Fibroblast of lung (primary cell): Measurements from ENCODE around the gene SORCS2. TPM values are rescaled to one million over a fixed set of nuclear protein-coding genes. Genes with fewer than 3 reads are reported as not detected.

Source experiments
- DNase-seq, 2 donors: peaks; one replicate each; pipeline versions ENCODE4 v3.0.0 to v3.0.0-alpha.2; 2010; ENCODE audit warnings: low read depth in 2 of 2
- H2AFZ ChIP-seq: 2 replicates; pipeline ENCODE4 v1.5.1; 2012; ENCODE audit warnings: low read length, control low read depth, inconsistent platforms
- H3K27ac ChIP-seq: 2 replicates; pipeline ENCODE4 v1.5.1; 2011; ENCODE audit warnings: low read length, control low read depth; ENCODE audit not compliant: insufficient read depth
- H3K27me3 ChIP-seq: 2 replicates; pipeline ENCODE4 v1.5.1; 2011; ENCODE audit warnings: mild to moderate bottlenecking, low read length; ENCODE audit not compliant: control insufficient read depth, insufficient read depth
- H3K36me3 ChIP-seq: 2 replicates; pipeline ENCODE4 v1.5.1; 2011; ENCODE audit warnings: low read length; ENCODE audit not compliant: control insufficient read depth, insufficient read depth
- H3K4me1 ChIP-seq: 2 replicates; pipeline ENCODE4 v1.5.1; 2011; ENCODE audit warnings: low read length; ENCODE audit not compliant: control insufficient read depth, insufficient read depth; ENCODE audit errors: extremely low read depth
- H3K4me2 ChIP-seq: 2 replicates; pipeline ENCODE4 v1.5.1; 2011; ENCODE audit warnings: low read length, control low read depth; ENCODE audit not compliant: insufficient read depth; ENCODE audit errors: extremely low read depth
- H3K4me3 ChIP-seq, 4 experiments: fragments of 200-600 bp in 1 of 4; sonication (generic) in 1 of 4; replicated peaks in 1 of 4; 2 replicates each; pipeline ENCODE4 v1.5.1; 2011 to 2016; ENCODE audit warnings: low read length in 4 of 4, low read depth in 3 of 4, mild to moderate bottlenecking in 3 of 4, control low read depth in 2 of 4, inconsistent platforms in 1 of 4, mixed read lengths in 1 of 4; ENCODE audit not compliant: insufficient read depth in 1 of 4; ENCODE audit errors: control extremely low read depth in 1 of 4
- H3K79me2 ChIP-seq: 2 replicates; pipeline ENCODE4 v1.5.1; 2012; ENCODE audit warnings: mild to moderate bottlenecking, low read length, inconsistent platforms; ENCODE audit not compliant: control insufficient read depth, insufficient read depth
- H3K9ac ChIP-seq: 2 replicates; pipeline ENCODE4 v1.5.1; 2011; ENCODE audit warnings: mild to moderate bottlenecking, low read length, control low read depth; ENCODE audit not compliant: insufficient read depth
- H3K9me3 ChIP-seq: 2 replicates; pipeline ENCODE4 v1.5.1; 2012; ENCODE audit warnings: low read depth, low read length; ENCODE audit not compliant: control insufficient read depth, insufficient read depth
- H4K20me1 ChIP-seq: 2 replicates; pipeline ENCODE4 v1.5.1; 2011; ENCODE audit warnings: low read length; ENCODE audit not compliant: control insufficient read depth, insufficient read depth; ENCODE audit errors: extremely low read depth
- EZH2 ChIP-seq: IDR thresholded peaks from 2 replicates; pipeline ENCODE4 v1.5.1; 2012; ENCODE audit warnings: low read length, control low read depth, mild to moderate bottlenecking; ENCODE audit errors: missing control alignments
- polyA plus RNA-seq, 2 donors: library from polyadenylated mRNA; depleted of rRNA in 1 of 2; stranded (reverse) in 1 of 2; unstranded in 1 of 2; fragments of >200 nt; gene quantifications; 2 replicates each; pipeline ENCODE4 v1.2.1, GENCODE V29; 2011 to 2012; ENCODE audit warnings: missing spikeins in 1 of 2
- total RNA-seq: library from RNA; depleted of rRNA; stranded (reverse); fragments of >200 nt; gene quantifications from 2 replicates; pipeline ENCODE4 v1.2.1, GENCODE V29; 2014
- TF ChIP-seq, protein P1 (sequence below), 2 donors: IDR thresholded peaks in 1 of 2; conservative IDR thresholded peaks in 1 of 2; 1 replicate in 1 of 2; 2 replicates in 1 of 2; pipeline ENCODE4 v1.5.1; 2011 to 2012; ENCODE audit warnings: low read length in 2 of 2, control low read depth in 1 of 2, inconsistent platforms in 1 of 2, low read depth in 1 of 2, mild to moderate bottlenecking in 1 of 2

SORCS2 gene
- total and polyA plus RNA-seq, 2 donors (not counting 1 experiment from before 2014, with no cell fraction given) = 0.17 to 0.41 TPM

DNA sequence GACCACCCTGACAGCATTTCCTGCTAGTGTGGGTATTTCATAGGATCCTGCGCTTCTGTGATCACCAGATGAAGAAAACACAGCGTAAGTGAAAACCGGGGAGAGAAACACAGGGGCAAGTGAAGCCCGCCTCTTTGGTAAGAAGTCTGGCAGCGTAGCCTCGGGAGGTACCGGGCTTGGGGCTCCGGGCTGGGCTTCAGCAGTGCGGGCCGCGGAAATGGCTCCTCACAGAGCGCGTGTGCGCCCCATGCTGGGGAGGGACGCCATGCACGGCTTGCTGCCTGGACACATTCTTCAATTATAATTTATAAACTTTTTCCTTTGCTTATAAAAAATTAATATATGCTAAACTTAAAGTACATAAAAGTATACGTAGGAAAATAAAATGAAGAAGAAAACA lies 595.9 kb downstream of the SORCS2 start:
- H3K79me2 ChIP-seq = no peaks in the 10 kb centered on the region
- no peak for DNase-seq
- no peaks in the 10 kb centered on the region for H3K4me1 ChIP-seq

DNA sequence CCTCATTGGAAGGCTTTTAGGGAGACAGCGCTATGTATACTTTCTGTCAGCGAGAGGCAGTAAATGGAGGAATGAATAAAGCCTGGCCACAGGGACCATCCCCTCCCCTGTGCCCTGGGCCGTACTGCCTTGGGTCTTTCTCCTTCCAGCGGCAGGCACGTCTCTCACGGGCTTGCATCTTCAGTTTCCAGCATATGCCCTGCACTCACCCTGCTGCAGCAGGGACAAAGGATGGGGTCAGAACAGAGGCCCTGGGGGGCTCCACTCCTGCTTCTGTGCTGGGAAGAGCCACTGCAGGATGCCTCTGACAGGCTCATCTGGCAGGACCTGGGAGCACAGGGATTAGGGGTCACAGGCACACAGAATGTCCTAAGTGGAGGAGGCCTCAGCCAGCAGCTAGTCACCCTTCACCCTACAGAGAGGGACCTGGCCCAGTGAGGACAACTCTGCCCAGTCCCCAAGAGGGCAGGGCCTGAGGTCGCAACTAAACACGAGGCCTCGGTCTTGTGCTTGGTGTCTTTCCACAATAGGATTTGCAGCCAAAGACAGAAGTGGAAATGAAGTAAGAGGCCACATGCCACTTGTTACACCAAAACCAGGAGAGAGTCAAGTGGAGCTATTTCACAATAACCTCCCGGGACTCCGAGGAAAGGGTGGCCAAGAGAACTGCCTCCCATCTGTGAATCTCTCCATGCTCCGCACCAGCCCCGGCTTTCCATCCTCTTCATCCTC lies 596.5 kb downstream of the SORCS2 start:
- no peak overlapping the region for H3K4me3 ChIP-seq
- no peaks in the 10 kb centered on the region for H3K4me1 ChIP-seq
- TF ChIP-seq, protein P1, sequence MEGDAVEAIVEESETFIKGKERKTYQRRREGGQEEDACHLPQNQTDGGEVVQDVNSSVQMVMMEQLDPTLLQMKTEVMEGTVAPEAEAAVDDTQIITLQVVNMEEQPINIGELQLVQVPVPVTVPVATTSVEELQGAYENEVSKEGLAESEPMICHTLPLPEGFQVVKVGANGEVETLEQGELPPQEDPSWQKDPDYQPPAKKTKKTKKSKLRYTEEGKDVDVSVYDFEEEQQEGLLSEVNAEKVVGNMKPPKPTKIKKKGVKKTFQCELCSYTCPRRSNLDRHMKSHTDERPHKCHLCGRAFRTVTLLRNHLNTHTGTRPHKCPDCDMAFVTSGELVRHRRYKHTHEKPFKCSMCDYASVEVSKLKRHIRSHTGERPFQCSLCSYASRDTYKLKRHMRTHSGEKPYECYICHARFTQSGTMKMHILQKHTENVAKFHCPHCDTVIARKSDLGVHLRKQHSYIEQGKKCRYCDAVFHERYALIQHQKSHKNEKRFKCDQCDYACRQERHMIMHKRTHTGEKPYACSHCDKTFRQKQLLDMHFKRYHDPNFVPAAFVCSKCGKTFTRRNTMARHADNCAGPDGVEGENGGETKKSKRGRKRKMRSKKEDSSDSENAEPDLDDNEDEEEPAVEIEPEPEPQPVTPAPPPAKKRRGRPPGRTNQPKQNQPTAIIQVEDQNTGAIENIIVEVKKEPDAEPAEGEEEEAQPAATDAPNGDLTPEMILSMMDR (conservative IDR thresholded peaks at IDR 0.05 in 1 of 2, IDR thresholded peaks at IDR 0.05 in 1 of 2; ENCODE audit: low read depth in 1 of 2, low read length in 2 of 2) = no peak
- no peak for TF ChIP-seq EZH2
- H3K36me3 ChIP-seq = peaks cover 11% of the 10 kb centered on the region
- no peak overlapping the region for H3K9ac ChIP-seq
- no peak for DNase-seq
- no peaks in the 10 kb centered on the region for H3K9me3 ChIP-seq
- no peak overlapping the region for H3K27ac ChIP-seq
- no peaks in the 10 kb centered on the region for H3K27me3 ChIP-seq
- H3K4me2 ChIP-seq = no peak overlapping the region
- H2AFZ ChIP-seq = no peak overlapping the region
- H3K79me2 ChIP-seq = no peaks in the 10 kb centered on the region
- no peaks in the 10 kb centered on the region for H4K20me1 ChIP-seq

More for the DNA sequence above, 595.9 kb downstream of the SORCS2 start:
- H3K9ac ChIP-seq = no peak overlapping the region
- TF ChIP-seq EZH2 = no peak
- TF ChIP-seq, protein P1 (conservative IDR thresholded peaks at IDR 0.05 in 1 of 2, IDR thresholded peaks at IDR 0.05 in 1 of 2; ENCODE audit: low read depth in 1 of 2, low read length in 2 of 2) = no peak
- peaks cover 11% of the 10 kb centered on the region for H3K36me3 ChIP-seq
- no peaks in the 10 kb centered on the region for H3K27me3 ChIP-seq
- no peak overlapping the region for H3K27ac ChIP-seq
- H3K4me2 ChIP-seq = no peak overlapping the region
- no peaks in the 10 kb centered on the region for H4K20me1 ChIP-seq
- H2AFZ ChIP-seq = no peak overlapping the region
- no peaks in the 10 kb centered on the region for H3K9me3 ChIP-seq
- no peak overlapping the region for H3K4me3 ChIP-seq

DNA sequence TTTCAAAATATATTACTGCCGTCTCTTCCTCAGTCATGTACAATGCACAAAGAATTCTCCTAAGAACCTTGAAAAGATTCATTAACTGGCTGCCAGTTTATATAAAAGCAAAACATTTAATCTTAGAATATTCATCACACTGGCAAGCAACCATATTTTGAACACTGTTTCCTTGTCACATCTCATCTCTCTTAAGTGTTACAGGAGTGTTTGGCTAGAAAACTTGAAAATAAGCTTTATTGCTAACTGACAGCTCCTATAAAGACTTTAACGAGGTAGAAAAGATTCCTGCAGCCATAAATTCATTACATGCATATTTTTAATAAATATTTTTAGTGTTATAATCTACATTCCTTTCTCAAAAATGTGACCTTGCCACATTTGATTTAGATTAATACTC lies 597.7 kb downstream of the SORCS2 start:
- no peak overlapping the region for H2AFZ ChIP-seq
- peaks cover 10% of the 10 kb centered on the region for H3K36me3 ChIP-seq
- H3K79me2 ChIP-seq = no peaks in the 10 kb centered on the region
- H3K27me3 ChIP-seq = no peaks in the 10 kb centered on the region
- no peaks in the 10 kb centered on the region for H4K20me1 ChIP-seq
- no peak overlapping the region for H3K27ac ChIP-seq
- H3K9ac ChIP-seq = no peak overlapping the region
- TF ChIP-seq, protein P1 (conservative IDR thresholded peaks at IDR 0.05 in 1 of 2, IDR thresholded peaks at IDR 0.05 in 1 of 2; ENCODE audit: low read depth in 1 of 2, low read length in 2 of 2) = no peak
- TF ChIP-seq EZH2 = no peak
- DNase-seq = no peak
- no peak overlapping the region for H3K4me2 ChIP-seq
- no peak overlapping the region for H3K4me3 ChIP-seq
- no peaks in the 10 kb centered on the region for H3K4me1 ChIP-seq
- no peaks in the 10 kb centered on the region for H3K9me3 ChIP-seq
